Tibial nerve (tissue), 4 donors: ENCODE data around the gene ZSWIM3.

Experiments used
- EP300 ChIP-seq, 2 donors: sonication (generic); formaldehyde crosslinking; IDR thresholded peaks; one replicate each; pipeline ENCODE4 v1.6.1; 2017; ENCODE audit warnings: antibody characterized with exemption in 2 of 2, mild to moderate bottlenecking in 1 of 2
- TF ChIP-seq, protein P1 (sequence below), 5 experiments: fragments of 200-600 bp in 3 of 5; fragments of 450-650 bp in 2 of 5; sonication (generic) in 3 of 5; IDR thresholded peaks; one replicate each; pipeline ENCODE4 v1.5.1; 2016 to 2019; ENCODE audit warnings: antibody characterized with exemption in 5 of 5, mild to moderate bottlenecking in 3 of 5, moderate library complexity in 2 of 5

- TF ChIP-seq, protein P1, sequence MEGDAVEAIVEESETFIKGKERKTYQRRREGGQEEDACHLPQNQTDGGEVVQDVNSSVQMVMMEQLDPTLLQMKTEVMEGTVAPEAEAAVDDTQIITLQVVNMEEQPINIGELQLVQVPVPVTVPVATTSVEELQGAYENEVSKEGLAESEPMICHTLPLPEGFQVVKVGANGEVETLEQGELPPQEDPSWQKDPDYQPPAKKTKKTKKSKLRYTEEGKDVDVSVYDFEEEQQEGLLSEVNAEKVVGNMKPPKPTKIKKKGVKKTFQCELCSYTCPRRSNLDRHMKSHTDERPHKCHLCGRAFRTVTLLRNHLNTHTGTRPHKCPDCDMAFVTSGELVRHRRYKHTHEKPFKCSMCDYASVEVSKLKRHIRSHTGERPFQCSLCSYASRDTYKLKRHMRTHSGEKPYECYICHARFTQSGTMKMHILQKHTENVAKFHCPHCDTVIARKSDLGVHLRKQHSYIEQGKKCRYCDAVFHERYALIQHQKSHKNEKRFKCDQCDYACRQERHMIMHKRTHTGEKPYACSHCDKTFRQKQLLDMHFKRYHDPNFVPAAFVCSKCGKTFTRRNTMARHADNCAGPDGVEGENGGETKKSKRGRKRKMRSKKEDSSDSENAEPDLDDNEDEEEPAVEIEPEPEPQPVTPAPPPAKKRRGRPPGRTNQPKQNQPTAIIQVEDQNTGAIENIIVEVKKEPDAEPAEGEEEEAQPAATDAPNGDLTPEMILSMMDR (IDR thresholded peaks at IDR 0.05) = no peak
- no peak for TF ChIP-seq EP300 (IDR thresholded peaks at IDR 0.05)
Measured at GRCh38 chr20:45907219-45907948, 50.0 kb downstream of the ZSWIM3 start.
